Superior temporal gyrus (tissue), 1 donor: Measurements from ENCODE around the gene PFDN2.

Experiments used
- DNase-seq: peaks from one replicate; pipeline ENCODE4 v3.0.0-alpha.2; 2016; ENCODE audit errors: extremely low spot score

Gene PFDN2

GRCh38 chr1:161117759-161118581 is at the start of gene PFDN2, which contains the start of gene NIT1:
Gene PFDN2, minus strand, starts transcription at chr1:161118037. Its CDS starts 11 bp downstream, at chr1:161118026.
Gene NIT1, plus strand, starts transcription at chr1:161118105. Its CDS starts 72 bp downstream, at chr1:161118177.
- DNase-seq: peak; percentile 89

- DNase-seq: no peak
Observed at GRCh38 chr1:161166669-161167548, 49.1 kb upstream of the PFDN2 start.

GRCh38 chr1:161165742-161166668 is 48.2 kb upstream of the PFDN2 start, which contains the start of gene PPOX:
Gene PPOX, plus strand, starts transcription at chr1:161166426. Its CDS starts 422 bp downstream, at chr1:161166848.
- DNase-seq: peak; percentile 99

GRCh38 chr1:161164901-161165610 is 47.2 kb upstream of the PFDN2 start:
- no peak for DNase-seq

- DNase-seq: no peak
Observed at GRCh38 chr1:161163793-161164192, 46.0 kb upstream of the PFDN2 start.

- DNase-seq: no peak
Observed at GRCh38 chr1:161162806-161163205, 45.0 kb upstream of the PFDN2 start.

GRCh38 chr1:161162052-161162451 is 44.2 kb upstream of the PFDN2 start:
- no peak for DNase-seq

GRCh38 chr1:161161652-161162051 is 43.8 kb upstream of the PFDN2 start:
- no peak for DNase-seq

- DNase-seq: no peak
Observed at GRCh38 chr1:161160671-161161145, 42.9 kb upstream of the PFDN2 start.

- DNase-seq: no peak
Observed at GRCh38 chr1:161159913-161160243, 42.0 kb upstream of the PFDN2 start.

GRCh38 chr1:161159087-161159912 is 41.5 kb upstream of the PFDN2 start, which contains the start of gene USP21:
Gene USP21, plus strand, starts transcription at chr1:161159500. Its CDS starts 1,141 bp downstream, at chr1:161160641.
- peak; percentile 97 for DNase-seq

GRCh38 chr1:161158316-161159010 is 40.6 kb upstream of the PFDN2 start:
- DNase-seq: no peak

- no peak for DNase-seq
Observed at GRCh38 chr1:161157867-161158266, 40.0 kb upstream of the PFDN2 start.

GRCh38 chr1:161153682-161154337 is 36.0 kb upstream of the PFDN2 start, which contains the start of gene UFC1:
Gene UFC1, plus strand, starts transcription at chr1:161153978. Its CDS starts 20 bp downstream, at chr1:161153998.
- peak; percentile 95 for DNase-seq

GRCh38 chr1:161153176-161153575 is 35.3 kb upstream of the PFDN2 start:
- no peak for DNase-seq

- no peak for DNase-seq
Observed at GRCh38 chr1:161145832-161146231, 28.0 kb upstream of the PFDN2 start.

- no peak for DNase-seq
Observed at GRCh38 chr1:161140755-161141400, 23.0 kb upstream of the PFDN2 start.

- DNase-seq: peak; percentile 68
Observed at GRCh38 chr1:161139766-161140165, 21.9 kb upstream of the PFDN2 start.
